ENCODE data around the gene CHPF2.

DNA sequence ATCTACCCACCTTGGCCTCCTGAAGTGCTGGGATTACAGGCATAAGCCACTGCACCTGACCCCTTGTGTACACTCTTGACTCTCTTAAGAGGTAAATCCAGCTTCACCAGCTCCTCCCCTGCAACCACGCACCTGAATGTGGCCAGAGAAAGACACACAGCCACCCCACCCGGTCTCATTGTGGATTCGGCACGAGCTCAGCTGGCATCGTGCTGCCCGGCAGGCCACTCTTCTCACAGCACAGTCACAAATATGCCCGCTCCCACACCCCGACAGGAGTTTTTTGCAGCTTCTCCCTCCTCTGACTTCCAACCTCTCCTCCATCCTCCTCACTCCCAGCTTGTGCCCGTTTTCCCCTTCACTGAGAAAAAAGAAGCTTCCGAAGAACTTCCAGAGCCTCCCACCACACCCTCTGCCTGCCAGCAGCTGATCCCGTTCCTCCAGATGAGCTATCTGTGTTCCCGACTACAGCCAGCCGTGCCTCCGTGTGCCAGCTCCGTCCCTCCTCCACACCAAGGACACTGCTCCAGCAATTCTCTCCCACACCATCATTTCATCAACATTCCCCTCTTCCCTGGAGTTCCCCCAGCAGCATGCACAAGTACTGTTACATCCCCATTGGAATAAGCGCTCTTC is 24.2 kb downstream of the CHPF2 start:
- no peak for TF ChIP-seq EZH2 (IDR thresholded peaks at IDR 0.05; ENCODE audit: insufficient read depth, poor library complexity, severe bottlenecking)
- TF ChIP-seq EZH2phosphoT487 (IDR thresholded peaks at IDR 0.05; ENCODE audit: insufficient read depth, low read depth): no peak
